Activated CD4-positive, alpha-beta T cell treated with anti-CD3 and anti-CD28 coated beads, Interleukin-2, amount 10 ng/mL, durations not matched to agents 7 days and 5 days (primary cell): Measurements from ENCODE around the gene MTMR2. TPM values are rescaled to one million over a fixed set of nuclear protein-coding genes. Genes with fewer than 3 reads are reported as not detected.
A peak's percentile ranks its signal among the peaks of the same experiment; 100 is the strongest.

ENCODE experiments used
- CTCF ChIA-PET: fragments of 350-600 bp; sonication (Branson Sonifier 250); formaldehyde crosslinking; loops from one replicate; lab custom pipeline; 2021; ENCODE audit warnings: antibody characterized with exemption; lab: Charles Lee
- POLR2A ChIA-PET: fragments of 350-600 bp; sonication (Branson Sonifier 250); formaldehyde crosslinking; loops from one replicate; lab custom pipeline; 2021; ENCODE audit warnings: antibody characterized with exemption; lab: Charles Lee
- DNase-seq: peaks from one replicate; pipeline ENCODE4 v3.0.0-alpha.2; 2020
- H3K27ac Mint-ChIP-seq: one replicate; pipeline ENCODE4 v1.8.0; 2021; ENCODE audit warnings: mild to moderate bottlenecking, moderate library complexity, mixed read lengths
- H3K27me3 Mint-ChIP-seq: one replicate; pipeline ENCODE4 v1.8.0; 2021; ENCODE audit warnings: mixed read lengths
- H3K36me3 Mint-ChIP-seq: one replicate; pipeline ENCODE4 v1.8.0; 2021; ENCODE audit warnings: low read depth, mixed read lengths
- H3K4me1 Mint-ChIP-seq: one replicate; pipeline ENCODE4 v1.8.0; 2021; ENCODE audit warnings: mixed read lengths
- H3K4me3 Mint-ChIP-seq: one replicate; pipeline ENCODE4 v1.8.0; 2021; ENCODE audit warnings: mild to moderate bottlenecking, moderate library complexity, mixed read lengths
- H3K9me3 Mint-ChIP-seq: one replicate; pipeline ENCODE4 v1.8.0; 2021; ENCODE audit warnings: mixed read lengths
- total RNA-seq, 2 experiments: library from RNA; stranded (reverse); gene quantifications; one replicate each; pipeline ENCODE4 v1.2.3, GENCODE V29; 2021

MTMR2 gene
- total RNA-seq, 2 experiments from 2014 or later, result 13.5 to 15.2 TPM

DNA sequence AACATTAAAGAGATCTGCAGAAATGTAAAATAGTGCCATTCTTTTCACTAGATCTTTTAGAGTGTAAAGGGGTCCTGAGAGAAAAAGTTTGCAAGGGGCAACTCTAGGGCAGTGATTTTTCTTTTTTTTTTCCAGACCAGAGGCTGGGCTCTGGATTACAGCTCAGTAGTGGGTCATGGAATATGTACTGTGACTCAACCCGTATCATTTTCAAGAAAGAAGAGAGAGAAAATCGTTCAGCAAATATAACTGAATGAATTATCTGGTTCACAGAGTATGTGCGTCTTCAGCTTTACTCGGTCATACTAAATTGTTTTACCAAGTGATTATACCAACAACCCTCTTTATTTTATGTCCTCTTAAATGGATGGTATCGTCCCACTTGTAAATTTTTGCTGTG, 129.8 kb downstream of the MTMR2 start:
- H3K4me3 Mint-ChIP-seq, result no peak overlapping the region
- ChIA-PET CTCF (no interaction called here), POLR2A (no interaction called here)
- H3K27ac Mint-ChIP-seq, result no peak overlapping the region
- no peak for DNase-seq
- no peaks in the 10 kb centered on the region for H3K9me3 Mint-ChIP-seq
- H3K27me3 Mint-ChIP-seq, result no peaks in the 10 kb centered on the region
- H3K36me3 Mint-ChIP-seq, result peaks cover 16% of the 10 kb centered on the region
- H3K4me1 Mint-ChIP-seq, result peaks cover 38% of the 10 kb centered on the region

DNA sequence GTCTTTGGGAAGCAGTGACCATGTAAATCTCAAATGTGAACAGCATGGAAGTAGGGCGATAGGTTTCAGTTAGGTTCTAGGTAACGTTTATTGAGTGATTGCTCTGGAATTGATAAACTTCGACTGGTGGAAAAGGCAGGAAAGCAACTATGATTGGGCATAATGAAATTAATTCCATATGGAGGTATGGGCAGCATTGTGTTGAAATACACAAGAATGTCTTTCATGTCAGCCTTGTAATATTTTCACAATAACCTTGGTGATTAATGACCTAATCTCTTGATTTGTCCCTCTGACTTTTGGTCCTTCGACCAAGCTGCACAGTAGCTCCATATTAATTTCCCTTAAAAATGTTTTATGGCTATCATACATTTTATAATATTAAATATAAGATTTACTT, 130.8 kb downstream of the MTMR2 start:
- POLR2A ChIA-PET, result interaction anchor here (0.6 kb wide), 1 partner anchor 562 kb away, joined by 3 read pairs; no protein-coding TSS in a partner anchor
- Mint-ChIP-seq H3K27ac (no peak overlapping the region), H3K9me3 (no peaks in the 10 kb centered on the region), H3K4me3 (no peak overlapping the region), H3K27me3 (no peaks in the 10 kb centered on the region), H3K4me1 (peaks cover 45% of the 10 kb centered on the region), H3K36me3 (peaks cover 20% of the 10 kb centered on the region)
- DNase-seq, result no peak
- CTCF ChIA-PET, result interaction anchor here (0.6 kb wide), 1 partner anchor 618 kb away, joined by 4 read pairs; no protein-coding TSS in a partner anchor

DNA sequence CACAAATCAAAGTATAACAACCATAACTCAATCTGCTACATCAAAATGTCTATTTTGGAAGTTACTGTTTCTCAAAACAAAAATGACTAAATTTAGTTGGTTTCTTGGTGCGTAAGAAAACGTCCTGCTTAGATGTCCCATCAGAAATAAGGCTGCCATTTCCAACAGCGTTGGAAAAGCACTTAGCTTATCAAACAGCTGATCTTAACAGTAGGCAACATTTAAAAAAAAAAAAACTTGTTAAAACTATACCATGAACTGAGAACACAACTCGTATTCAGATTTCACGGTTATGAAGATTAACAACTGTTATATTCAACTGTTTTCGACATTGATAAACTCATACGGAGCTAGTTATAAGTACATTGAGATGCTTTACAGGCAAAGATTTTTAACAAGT, 131.2 kb downstream of the MTMR2 start:
- DNase-seq, result no peak
- Mint-ChIP-seq H3K27me3 (no peaks in the 10 kb centered on the region), H3K4me1 (peaks cover 49% of the 10 kb centered on the region), H3K9me3 (no peaks in the 10 kb centered on the region), H3K36me3 (peaks cover 24% of the 10 kb centered on the region), H3K27ac (no peak overlapping the region), H3K4me3 (peak overlapping the region; percentile 4)
- POLR2A ChIA-PET, result interaction anchor here (0.6 kb wide), 1 partner anchor 561 kb away, joined by 3 read pairs; no protein-coding TSS in a partner anchor
- CTCF ChIA-PET, result interaction anchor here (0.6 to 1.1 kb wide), 2 partner anchors 617 to 726 kb away, joined by 3 to 4 read pairs; partner anchors contain the start of gene SRSF8

DNA sequence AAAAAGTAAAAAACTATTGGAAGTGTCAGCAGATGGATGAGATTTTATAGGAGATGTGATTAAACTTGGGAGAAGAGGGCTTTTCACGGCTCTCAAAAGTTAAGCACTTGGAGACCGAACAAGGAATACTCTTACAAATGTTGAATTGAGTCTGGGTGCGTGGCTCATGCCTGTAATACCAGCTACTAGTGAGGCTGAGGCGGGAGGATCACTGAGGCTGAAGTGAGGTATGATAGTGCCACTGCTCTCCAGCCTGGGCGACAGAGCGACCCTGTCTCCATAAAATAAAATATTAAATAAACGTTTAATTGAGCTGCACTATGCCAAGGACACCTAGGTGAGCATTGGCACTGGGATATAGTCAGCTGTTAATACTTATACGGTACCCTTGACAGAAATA, 131.7 kb downstream of the MTMR2 start:
- ChIA-PET POLR2A (interaction anchor here (0.6 kb wide), 1 partner anchor 561 kb away, joined by 3 read pairs; no protein-coding TSS in a partner anchor), CTCF (interaction anchor here (1.1 kb wide), 1 partner anchor 725 kb away, joined by 3 read pairs; the partner anchor contains the start of gene SRSF8)
- no peak for DNase-seq
- no peaks in the 10 kb centered on the region for H3K27me3 Mint-ChIP-seq
- H3K4me1 Mint-ChIP-seq, result peaks cover 52% of the 10 kb centered on the region
- H3K4me3 Mint-ChIP-seq, result peak overlapping the region; percentile 93
- H3K36me3 Mint-ChIP-seq, result peaks cover 28% of the 10 kb centered on the region
- peak overlapping the region; percentile 100 for H3K27ac Mint-ChIP-seq
- H3K9me3 Mint-ChIP-seq, result no peaks in the 10 kb centered on the region

DNA sequence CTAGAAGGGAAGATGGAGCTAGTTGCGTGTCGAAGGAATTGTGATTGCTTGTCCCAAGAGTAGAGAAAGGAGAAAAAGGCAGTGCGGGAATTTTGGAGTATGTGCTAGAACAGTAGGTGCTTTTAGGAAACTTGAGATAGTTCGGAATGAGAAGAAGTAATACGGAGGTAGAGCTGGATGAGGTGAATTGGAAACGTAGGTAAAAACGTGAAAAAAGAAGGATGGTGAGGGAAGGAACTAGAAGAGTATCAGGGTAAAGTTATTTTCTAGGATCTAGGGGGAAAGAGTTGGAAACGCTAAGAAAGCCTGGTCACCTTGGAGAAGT, 132.2 kb downstream of the MTMR2 start:
- peak overlapping the region; percentile 100 for H3K27ac Mint-ChIP-seq
- CTCF ChIA-PET, result interaction anchor here (1.1 to 1.7 kb wide), 6 partner anchors 10 to 725 kb away, joined by 3 to 5 read pairs (median 3); partner anchors contain the start of genes ENDOD1 and SRSF8
- H3K36me3 Mint-ChIP-seq, result peaks cover 32% of the 10 kb centered on the region
- no peaks in the 10 kb centered on the region for H3K9me3 Mint-ChIP-seq
- no peak for DNase-seq
- H3K27me3 Mint-ChIP-seq, result no peaks in the 10 kb centered on the region
- POLR2A ChIA-PET, result no interaction called here
- peak overlapping the region; percentile 93 for H3K4me3 Mint-ChIP-seq
- peaks cover 54% of the 10 kb centered on the region for H3K4me1 Mint-ChIP-seq

DNA sequence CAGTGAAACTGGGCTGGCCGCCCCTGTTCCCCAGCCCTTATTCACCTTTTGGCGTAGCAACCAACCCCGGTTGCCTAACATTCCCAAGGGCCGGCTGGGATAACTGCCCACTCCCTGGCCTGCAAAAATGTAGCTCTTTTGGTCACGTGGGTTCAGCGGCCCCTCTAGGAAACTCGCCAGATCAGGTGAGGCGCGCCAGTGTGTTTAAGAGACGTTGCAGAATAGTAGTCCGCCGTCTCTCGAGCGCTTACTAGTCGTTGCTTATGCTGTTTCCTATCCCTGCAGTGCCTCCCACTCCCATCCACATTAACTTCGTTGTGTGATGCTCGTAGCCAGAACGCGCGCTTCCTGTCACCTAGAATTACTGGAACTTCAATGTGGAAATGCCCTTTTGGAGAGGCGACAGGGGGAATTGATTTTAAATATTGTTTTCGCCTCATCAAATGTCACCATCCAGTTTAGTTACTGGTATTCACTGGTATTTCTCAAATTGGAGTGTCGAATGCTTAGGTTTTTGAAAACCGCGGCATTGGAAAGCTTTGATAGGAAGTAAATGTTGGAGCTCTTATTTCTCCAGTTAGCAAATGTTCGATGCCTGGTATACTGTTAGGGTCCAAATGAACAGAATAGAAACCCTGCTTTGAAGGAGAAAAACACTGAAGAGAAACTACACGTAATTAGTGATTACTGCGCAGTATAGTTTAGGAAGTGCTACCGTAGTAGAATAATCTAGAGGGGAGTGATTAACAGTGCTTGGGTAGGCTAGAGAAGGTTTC, 132.8 kb downstream of the MTMR2 start:
- peak; percentile 68 for DNase-seq
- H3K27me3 Mint-ChIP-seq, result no peaks in the 10 kb centered on the region
- CTCF ChIA-PET, result interaction anchor here (0.8 to 1.7 kb wide), 9 partner anchors 11 to 724 kb away, joined by 3 to 7 read pairs (median 3); partner anchors contain the start of genes ENDOD1 and SRSF8
- peaks cover 37% of the 10 kb centered on the region for H3K36me3 Mint-ChIP-seq
- peak overlapping the region; percentile 93 for H3K4me3 Mint-ChIP-seq
- peak overlapping the region; percentile 100 for H3K27ac Mint-ChIP-seq
- POLR2A ChIA-PET, result interaction anchor here (0.5 kb wide), 1 partner anchor 191 kb away, joined by 3 read pairs; no protein-coding TSS in a partner anchor
- H3K4me1 Mint-ChIP-seq, result peaks cover 56% of the 10 kb centered on the region
- H3K9me3 Mint-ChIP-seq, result no peaks in the 10 kb centered on the region

DNA sequence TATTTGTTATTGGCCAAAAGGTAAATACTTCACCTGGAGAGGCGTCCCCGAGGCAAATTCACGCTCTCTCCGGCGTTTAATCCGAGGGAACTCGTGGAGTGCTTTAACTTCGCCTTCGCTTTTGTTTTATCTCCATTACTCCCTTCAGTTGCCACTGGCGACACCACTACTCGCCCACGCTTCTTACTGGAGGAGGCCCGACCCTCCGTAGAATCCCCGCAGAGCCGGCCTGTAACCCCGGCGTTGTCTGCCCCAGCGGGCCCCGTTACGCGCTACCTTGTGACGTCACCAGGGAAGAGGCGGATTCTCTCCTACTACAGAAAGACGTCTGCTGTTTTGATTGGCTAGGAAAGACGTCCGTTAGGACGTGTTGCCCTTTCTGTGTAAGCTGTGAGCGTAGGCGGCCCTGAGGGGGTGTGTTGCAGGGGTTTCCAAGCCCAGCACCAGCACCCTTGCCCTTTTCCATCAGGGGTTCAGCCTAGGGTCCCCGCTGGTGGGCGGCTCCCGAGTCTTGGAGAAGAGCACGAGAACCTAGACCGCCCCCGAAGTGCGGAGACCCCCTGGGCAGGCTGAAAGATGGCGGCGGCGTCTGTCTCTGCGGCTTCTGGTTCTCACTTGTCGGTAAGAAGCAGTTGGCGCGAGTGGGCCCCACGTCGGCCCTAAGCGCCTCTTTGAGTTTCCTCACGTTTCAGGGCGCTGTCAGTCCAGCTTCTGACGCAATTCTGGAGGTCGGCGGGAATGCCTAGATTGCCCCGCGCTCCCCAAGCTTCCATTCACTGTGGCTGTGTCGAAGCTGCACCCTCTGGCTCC, 133.6 kb downstream of the MTMR2 start, which contains the start of gene CEP57:
TSS of gene CEP57 (plus strand) at position 376 of the 810 bp plus-strand sequence. CDS start at position 577, 201 bp downstream.
- H3K4me3 Mint-ChIP-seq, result peak within 1 kb of the TSS; percentile 93
- no peaks in the 10 kb centered on the region for H3K9me3 Mint-ChIP-seq
- POLR2A ChIA-PET, result interaction anchor here (0.5 to 1.2 kb wide), 4 partner anchors 90 to 723 kb away, joined by 3 to 5 read pairs (median 3); partner anchors contain the start of gene SESN3
- no peaks in the 10 kb centered on the region for H3K27me3 Mint-ChIP-seq
- peaks cover 60% of the 10 kb centered on the region for H3K4me1 Mint-ChIP-seq
- CTCF ChIA-PET, result interaction anchor here (0.7 to 1.7 kb wide), 12 partner anchors 10 to 701 kb away, joined by 3 to 7 read pairs (median 4); partner anchors contain the start of genes ENDOD1 and MAML2
- peaks cover 43% of the 10 kb centered on the region for H3K36me3 Mint-ChIP-seq
- H3K27ac Mint-ChIP-seq, result peak within 1 kb of the TSS; percentile 100
- peak; percentile 97 for DNase-seq

DNA sequence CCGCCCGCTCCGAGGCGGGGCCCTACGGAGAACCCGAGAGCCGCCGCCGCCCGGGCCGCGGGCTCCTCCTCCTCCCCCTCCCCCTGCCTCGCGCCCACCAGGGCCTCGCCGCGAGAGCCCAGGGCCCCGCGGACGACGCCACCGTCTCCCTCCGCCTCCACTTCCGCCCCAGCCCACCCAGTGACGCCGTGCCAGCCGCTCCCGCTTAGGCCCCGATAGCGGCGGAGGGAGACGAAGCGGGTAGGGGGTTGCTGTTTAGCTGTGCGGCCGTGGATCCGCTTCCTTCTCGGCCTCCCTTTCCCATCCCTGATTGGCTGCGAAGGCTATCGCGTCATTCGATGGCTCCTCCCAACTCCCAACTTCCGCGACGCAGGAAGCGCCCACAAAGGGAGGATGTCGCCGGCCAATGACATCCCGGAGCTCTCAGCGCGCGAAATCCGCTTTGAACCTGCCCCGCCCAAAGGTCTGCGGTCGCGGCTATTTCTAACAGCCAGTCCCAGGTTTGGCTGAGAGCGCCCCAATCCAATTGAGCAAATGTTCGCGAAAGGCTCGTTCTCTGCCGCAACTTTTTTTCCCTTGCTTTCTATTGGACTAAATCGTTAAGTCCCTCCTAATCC, 134.3 kb downstream of the MTMR2 start, which contains the start of gene FAM76B:
TSS of gene FAM76B (minus strand) at position 277 of the 617 bp plus-strand sequence. CDS start 304 bp downstream, outside the sequence.
- H3K9me3 Mint-ChIP-seq, result no peaks in the 10 kb centered on the region
- DNase-seq, result peak; percentile 99
- peaks cover 49% of the 10 kb centered on the region for H3K36me3 Mint-ChIP-seq
- CTCF ChIA-PET, result interaction anchor here (0.6 to 1.6 kb wide), 10 partner anchors 10 to 722 kb away, joined by 3 to 7 read pairs (median 4); partner anchors contain the start of genes ENDOD1 and MAML2
- peak within 1 kb of the TSS; percentile 93 for H3K4me3 Mint-ChIP-seq
- H3K4me1 Mint-ChIP-seq, result peaks cover 61% of the 10 kb centered on the region
- no peaks in the 10 kb centered on the region for H3K27me3 Mint-ChIP-seq
- H3K27ac Mint-ChIP-seq, result peak within 1 kb of the TSS; percentile 100
- POLR2A ChIA-PET, result interaction anchor here (0.6 to 1.2 kb wide), 4 partner anchors 27 to 722 kb away, joined by 3 to 5 read pairs (median 3); partner anchors contain the start of gene SESN3

DNA sequence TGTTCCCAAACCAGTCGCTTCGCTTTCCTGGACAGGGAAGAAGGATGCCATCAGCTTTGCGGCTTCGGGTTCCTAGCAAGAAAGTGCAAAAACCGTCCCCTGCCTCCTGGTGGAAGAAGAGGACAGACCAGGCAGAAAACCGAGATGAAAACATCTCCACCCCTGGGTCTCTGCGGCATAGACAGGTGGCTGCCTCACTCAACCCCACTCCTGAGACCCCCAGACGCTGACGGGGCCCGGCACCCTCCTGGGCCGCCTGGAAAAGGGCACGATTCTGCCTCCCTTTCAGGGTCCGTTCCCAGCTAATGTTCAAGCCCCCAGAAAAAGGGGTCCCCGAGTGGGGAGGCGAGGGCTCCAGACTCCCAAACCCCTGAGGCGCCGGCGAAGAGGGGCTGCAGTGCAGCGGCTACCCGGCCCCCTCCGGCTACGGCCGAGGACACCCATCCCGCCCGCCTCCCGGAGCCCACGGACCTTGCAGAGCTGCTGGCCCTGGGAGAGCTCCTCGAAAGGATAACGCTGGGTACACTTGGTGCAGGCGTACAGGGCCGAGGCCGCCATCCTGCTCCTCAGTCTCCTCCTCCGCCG, 134.9 kb downstream of the MTMR2 start:
- ChIA-PET POLR2A (interaction anchor here (0.6 to 1.2 kb wide), 4 partner anchors 26 to 722 kb away, joined by 3 to 5 read pairs (median 4); partner anchors contain the start of genes CCDC82, JRKL and SESN3), CTCF (interaction anchor here (0.6 to 1.6 kb wide), 8 partner anchors 18 to 721 kb away, joined by 3 to 6 read pairs (median 4); partner anchors contain the start of gene MAML2)
- Mint-ChIP-seq H3K27ac (peak overlapping the region; percentile 100), H3K36me3 (peaks cover 52% of the 10 kb centered on the region), H3K4me1 (peaks cover 58% of the 10 kb centered on the region), H3K27me3 (no peaks in the 10 kb centered on the region), H3K9me3 (no peaks in the 10 kb centered on the region), H3K4me3 (peak overlapping the region; percentile 93)
- DNase-seq, result peak; percentile 52
